Measurements from ENCODE around the gene ACOT8.

The ACOT8 gene

GRCh38 chr20:45861221-45862075 is 4.3 kb upstream of the ACOT8 start:
- TF ChIP-seq CTCF (IDR thresholded peaks at IDR 0.05; ENCODE audit: low read depth, low read length, missing control alignments): no peak
- H3K4me3 ChIP-seq (ENCODE audit: low read depth, low read length): no peak overlapping the region
- DNase-seq (ENCODE audit: low read depth): no peak

GRCh38 chr20:45860560-45861220 is 3.5 kb upstream of the ACOT8 start:
- TF ChIP-seq CTCF (IDR thresholded peaks at IDR 0.05; ENCODE audit: low read depth, low read length, missing control alignments): no peak
- no peak for DNase-seq (ENCODE audit: low read depth)
- no peak overlapping the region for H3K4me3 ChIP-seq (ENCODE audit: low read depth, low read length)

GRCh38 chr20:45859916-45860315 is 2.7 kb upstream of the ACOT8 start:
- no peak overlapping the region for H3K4me3 ChIP-seq (ENCODE audit: low read depth, low read length)
- no peak for TF ChIP-seq CTCF (IDR thresholded peaks at IDR 0.05; ENCODE audit: low read depth, low read length, missing control alignments)
- DNase-seq (ENCODE audit: low read depth): no peak

- peak overlapping the region; percentile 97 for H3K4me3 ChIP-seq (ENCODE audit: low read depth, low read length)
- DNase-seq (ENCODE audit: low read depth): peak; percentile 15
- no peak for TF ChIP-seq CTCF (IDR thresholded peaks at IDR 0.05; ENCODE audit: low read depth, low read length, missing control alignments)
These were observed 657 bp upstream of the ACOT8 start for GRCh38 chr20:45857882-45858216.

- no peak for DNase-seq (ENCODE audit: low read depth)
- TF ChIP-seq CTCF (IDR thresholded peaks at IDR 0.05; ENCODE audit: low read depth, low read length, missing control alignments): no peak
- H3K4me3 ChIP-seq (ENCODE audit: low read depth, low read length): no peak overlapping the region
These were observed 3.7 kb downstream of the ACOT8 start for GRCh38 chr20:45853484-45853883.

- H3K4me3 ChIP-seq (ENCODE audit: low read depth, low read length): no peak overlapping the region
- no peak for TF ChIP-seq CTCF (IDR thresholded peaks at IDR 0.05; ENCODE audit: low read depth, low read length, missing control alignments)
- no peak for DNase-seq (ENCODE audit: low read depth)
These were observed 4.9 kb downstream of the ACOT8 start for GRCh38 chr20:45852326-45852725.
